WERI-Rb-1 (cell line): Measurements from ENCODE around the gene MYO16.

Experiments
- DNase-seq: peaks from one replicate; pipeline ENCODE4 v3.0.0-alpha.2; 2020
- H3K27ac ChIP-seq: fragments of 250-450 bp; sonication (Bioruptor Pico); 2 replicates; pipeline ENCODE4 v1.5.1; 2020; ENCODE audit warnings: mild to moderate bottlenecking, moderate library complexity
- H3K27me3 ChIP-seq: fragments of 250-450 bp; sonication (Bioruptor Pico); 2 replicates; pipeline ENCODE4 v1.5.1; 2021; ENCODE audit warnings: mild to moderate bottlenecking, low read depth, moderate library complexity; ENCODE audit not compliant: insufficient read depth, severe bottlenecking
- H3K36me3 ChIP-seq: fragments of 250-450 bp; sonication (Bioruptor Pico); 2 replicates; pipeline ENCODE4 v1.5.1; 2020; ENCODE audit warnings: mild to moderate bottlenecking, moderate library complexity
- H3K4me3 ChIP-seq: 2 replicates; pipeline ENCODE4 v1.5.1; 2011; ENCODE audit warnings: low read depth, mild to moderate bottlenecking, control low read depth, low read length
- H3K9me3 ChIP-seq: fragments of 250-450 bp; sonication (Bioruptor Pico); 2 replicates; pipeline ENCODE4 v1.5.1; 2021; ENCODE audit warnings: mild to moderate bottlenecking, moderate library complexity; ENCODE audit not compliant: severe bottlenecking
- TF ChIP-seq, protein P1 (sequence below): IDR thresholded peaks from 2 replicates; pipeline ENCODE4 v1.5.1; 2011; ENCODE audit warnings: low read depth, mild to moderate bottlenecking, control low read depth, inconsistent platforms, low read length

MYO16 gene

GRCh38 chr13:109154546-109154945 is 525.1 kb downstream of the MYO16 start:
- H3K36me3 ChIP-seq = no peaks in the 10 kb centered on the region
- TF ChIP-seq, protein P1, sequence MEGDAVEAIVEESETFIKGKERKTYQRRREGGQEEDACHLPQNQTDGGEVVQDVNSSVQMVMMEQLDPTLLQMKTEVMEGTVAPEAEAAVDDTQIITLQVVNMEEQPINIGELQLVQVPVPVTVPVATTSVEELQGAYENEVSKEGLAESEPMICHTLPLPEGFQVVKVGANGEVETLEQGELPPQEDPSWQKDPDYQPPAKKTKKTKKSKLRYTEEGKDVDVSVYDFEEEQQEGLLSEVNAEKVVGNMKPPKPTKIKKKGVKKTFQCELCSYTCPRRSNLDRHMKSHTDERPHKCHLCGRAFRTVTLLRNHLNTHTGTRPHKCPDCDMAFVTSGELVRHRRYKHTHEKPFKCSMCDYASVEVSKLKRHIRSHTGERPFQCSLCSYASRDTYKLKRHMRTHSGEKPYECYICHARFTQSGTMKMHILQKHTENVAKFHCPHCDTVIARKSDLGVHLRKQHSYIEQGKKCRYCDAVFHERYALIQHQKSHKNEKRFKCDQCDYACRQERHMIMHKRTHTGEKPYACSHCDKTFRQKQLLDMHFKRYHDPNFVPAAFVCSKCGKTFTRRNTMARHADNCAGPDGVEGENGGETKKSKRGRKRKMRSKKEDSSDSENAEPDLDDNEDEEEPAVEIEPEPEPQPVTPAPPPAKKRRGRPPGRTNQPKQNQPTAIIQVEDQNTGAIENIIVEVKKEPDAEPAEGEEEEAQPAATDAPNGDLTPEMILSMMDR = no peak
- H3K27me3 ChIP-seq = no peaks in the 10 kb centered on the region
- no peak overlapping the region for H3K27ac ChIP-seq
- no peak for DNase-seq
- H3K9me3 ChIP-seq = no peaks in the 10 kb centered on the region
- no peak overlapping the region for H3K4me3 ChIP-seq

DNA sequence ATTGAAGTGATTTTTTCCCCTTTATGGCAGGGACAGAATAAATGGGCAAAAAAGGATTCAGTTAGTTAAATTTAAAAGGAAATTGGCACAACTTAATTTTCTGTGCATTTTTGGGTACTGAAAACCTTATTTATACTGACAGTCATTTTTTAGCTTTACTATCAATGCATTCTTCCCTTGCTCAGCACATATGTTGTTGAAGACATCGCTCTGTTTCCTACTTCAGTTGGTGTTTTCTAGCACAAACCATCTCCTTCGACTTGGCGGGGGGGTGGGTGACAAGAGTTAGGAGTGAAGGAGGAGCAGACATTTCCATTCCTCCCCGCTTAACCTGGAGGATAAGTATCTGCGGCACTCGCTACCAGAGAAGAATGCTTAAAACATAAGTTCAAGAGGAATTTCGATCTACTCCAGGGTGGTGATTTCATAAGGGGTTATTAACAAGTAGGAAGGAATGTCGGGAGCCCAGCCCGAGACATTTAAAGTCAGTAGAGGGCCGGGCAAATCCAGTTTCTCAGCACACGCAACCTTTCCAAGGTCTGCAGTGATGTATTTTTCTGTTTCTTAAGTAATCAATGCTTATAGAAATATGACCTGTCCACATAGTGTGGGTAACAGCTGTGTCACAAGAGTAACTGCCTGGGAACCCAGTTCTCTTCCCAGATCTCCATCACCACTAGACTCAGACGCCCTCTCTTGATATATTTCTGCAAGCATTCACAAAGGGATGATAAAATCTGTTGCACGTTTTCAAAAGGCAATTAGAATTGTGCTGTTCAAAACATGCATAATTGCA is 525.8 kb downstream of the MYO16 start:
- DNase-seq = no peak
- TF ChIP-seq, protein P1 = no peak
- H3K27me3 ChIP-seq = no peaks in the 10 kb centered on the region
- no peak overlapping the region for H3K27ac ChIP-seq
- H3K36me3 ChIP-seq = no peaks in the 10 kb centered on the region
- H3K4me3 ChIP-seq = no peak overlapping the region
- H3K9me3 ChIP-seq = no peaks in the 10 kb centered on the region

- DNase-seq = no peak
- H3K27ac ChIP-seq = no peak overlapping the region
- no peaks in the 10 kb centered on the region for H3K27me3 ChIP-seq
- H3K4me3 ChIP-seq = no peak overlapping the region
- H3K36me3 ChIP-seq = no peaks in the 10 kb centered on the region
- H3K9me3 ChIP-seq = no peaks in the 10 kb centered on the region
- TF ChIP-seq, protein P1 = no peak
These were observed 526.9 kb downstream of the MYO16 start for GRCh38 chr13:109156181-109156935.

DNA sequence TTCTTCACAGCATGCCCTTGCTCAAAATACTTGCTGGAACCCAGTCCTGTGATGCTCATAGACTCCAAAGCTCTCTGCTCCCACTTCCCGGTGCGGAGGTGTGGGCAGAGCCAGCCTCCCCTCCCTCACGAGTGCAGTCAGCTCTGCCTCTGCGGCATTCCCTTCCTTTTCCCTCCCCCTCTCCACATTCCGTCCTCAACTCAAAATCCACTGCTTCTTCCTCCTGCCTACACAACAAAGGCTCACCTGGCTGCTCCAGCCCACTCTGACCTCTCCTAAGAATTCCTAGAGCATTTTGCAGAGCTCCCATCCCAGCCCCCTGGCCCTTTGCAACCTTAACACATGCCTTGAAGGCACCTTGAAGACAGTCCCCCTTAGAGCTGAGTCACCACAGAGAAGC is 527.9 kb downstream of the MYO16 start:
- TF ChIP-seq, protein P1 = no peak
- H3K4me3 ChIP-seq = no peak overlapping the region

GRCh38 chr13:109158383-109158782 is 529.0 kb downstream of the MYO16 start:
- H3K4me3 ChIP-seq = no peak overlapping the region
- H3K27me3 ChIP-seq = no peaks in the 10 kb centered on the region
- H3K9me3 ChIP-seq = no peaks in the 10 kb centered on the region
- no peaks in the 10 kb centered on the region for H3K36me3 ChIP-seq
- DNase-seq = no peak
- TF ChIP-seq, protein P1 = no peak
- H3K27ac ChIP-seq = no peak overlapping the region

More for the DNA sequence above, 527.9 kb downstream of the MYO16 start:
- H3K36me3 ChIP-seq = no peaks in the 10 kb centered on the region
- H3K27me3 ChIP-seq = no peaks in the 10 kb centered on the region
- DNase-seq = no peak
- no peaks in the 10 kb centered on the region for H3K9me3 ChIP-seq
- no peak overlapping the region for H3K27ac ChIP-seq
